ENCODE data around the gene DTD1. TPM values are rescaled to one million over a fixed set of nuclear protein-coding genes. Genes with fewer than 3 reads are reported as not detected.

DTD1 gene
- total RNA-seq, 1 donor from 2014 or later = 38.1 TPM

GRCh38 chr20:18727032-18727508, 139.2 kb downstream of the DTD1 start:
- H3K27ac Mint-ChIP-seq (ENCODE audit: unreplicated experiment) = no peak overlapping the region
- no peak overlapping the region for H3K9ac ChIP-seq (ENCODE audit: low read length)
- FAIRE-seq (no peak), DNase-seq (ENCODE audit: low read depth) (no peak)
- H3K27me3 ChIP-seq (ENCODE audit: insufficient read depth, low read length) = no peaks in the 10 kb centered on the region
- no peak overlapping the region for H3K27ac ChIP-seq (ENCODE audit: low read depth, low read length)
- H3K4me2 ChIP-seq (ENCODE audit: low read length) = no peak overlapping the region
- H3K79me2 ChIP-seq (ENCODE audit: insufficient read depth, low read length) = peaks cover 1% of the 10 kb centered on the region
- TF ChIP-seq CTCF (IDR thresholded peaks at IDR 0.05; ENCODE audit: insufficient read depth, low read depth, low read length) (no peak), EZH2 (IDR thresholded peaks at IDR 0.05; ENCODE audit: insufficient read depth, low read length) (no peak)
- peaks cover 4% of the 10 kb centered on the region for H4K20me1 ChIP-seq (ENCODE audit: insufficient read depth, low read length)
- no peak overlapping the region for H2AFZ ChIP-seq (ENCODE audit: low read depth, low read length)
- H3K36me3 ChIP-seq (ENCODE audit: insufficient read depth, low read length) = no peaks in the 10 kb centered on the region
- no peaks in the 10 kb centered on the region for H3K36me3 Mint-ChIP-seq (ENCODE audit: low read depth, unreplicated experiment)
- no peaks in the 10 kb centered on the region for H3K4me1 ChIP-seq (ENCODE audit: insufficient read depth, low read length)
- no peaks in the 10 kb centered on the region for H3K9me3 Mint-ChIP-seq (ENCODE audit: unreplicated experiment)
- H3K4me3 ChIP-seq (ENCODE audit: insufficient read depth, low read depth, low read length) = no peak overlapping the region
- no peaks in the 10 kb centered on the region for H3K27me3 Mint-ChIP-seq (ENCODE audit: low read depth, unreplicated experiment)
- peaks cover 8% of the 10 kb centered on the region for H3K4me1 Mint-ChIP-seq (ENCODE audit: low read depth, unreplicated experiment)
- no peaks in the 10 kb centered on the region for H3K9me3 ChIP-seq (ENCODE audit: insufficient read depth, low read depth, low read length)
- no peak overlapping the region for H3K4me3 Mint-ChIP-seq (ENCODE audit: unreplicated experiment)

DNA sequence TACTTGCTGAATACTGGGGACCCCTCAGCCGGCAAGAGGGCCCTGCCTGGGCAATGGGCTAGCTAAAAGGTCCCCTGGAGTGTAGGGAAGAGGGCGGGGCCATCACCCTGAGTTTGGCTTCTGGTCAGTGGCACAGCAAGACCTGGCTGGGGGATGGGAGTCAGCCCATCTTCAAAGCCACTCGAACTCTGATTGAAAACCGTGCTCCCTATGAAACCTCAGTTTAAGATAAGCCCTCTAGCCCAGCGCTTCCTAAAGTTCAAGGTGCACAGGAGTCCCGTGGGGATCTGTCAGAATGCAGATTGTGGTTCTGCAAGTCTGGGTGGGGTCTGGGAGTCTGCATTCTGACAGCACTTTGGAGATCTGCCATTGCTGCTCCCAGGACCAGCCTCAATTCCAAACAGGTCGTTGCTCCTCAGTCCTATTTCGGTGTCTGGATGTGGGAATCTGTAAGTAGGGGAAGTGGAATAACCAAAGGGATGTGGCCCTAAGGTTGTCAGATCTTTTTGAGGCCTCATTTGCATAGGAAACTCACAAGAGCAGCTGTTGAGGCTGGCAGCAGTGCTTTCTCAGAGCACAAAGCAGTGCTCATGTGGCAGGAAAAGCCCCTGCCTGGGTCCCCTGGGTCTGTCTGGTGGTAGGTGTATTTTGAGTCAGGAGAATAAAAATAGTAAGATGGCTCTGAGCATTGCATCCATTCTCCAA, 140.5 kb downstream of the DTD1 start:
- Mint-ChIP-seq H3K4me3 (ENCODE audit: unreplicated experiment) (no peak overlapping the region), H3K9me3 (ENCODE audit: unreplicated experiment) (no peaks in the 10 kb centered on the region), H3K4me1 (ENCODE audit: low read depth, unreplicated experiment) (peaks cover 8% of the 10 kb centered on the region), H3K36me3 (ENCODE audit: low read depth, unreplicated experiment) (no peaks in the 10 kb centered on the region), H3K27me3 (ENCODE audit: low read depth, unreplicated experiment) (no peaks in the 10 kb centered on the region), H3K27ac (ENCODE audit: unreplicated experiment) (no peak overlapping the region)
- DNase-seq (ENCODE audit: low read depth) (no peak), FAIRE-seq (no peak)
- H3K9ac ChIP-seq (ENCODE audit: low read length) = no peak overlapping the region
- no peak overlapping the region for H3K4me2 ChIP-seq (ENCODE audit: low read length)
- H3K4me3 ChIP-seq (ENCODE audit: insufficient read depth, low read depth, low read length) = no peak overlapping the region
- no peak overlapping the region for H2AFZ ChIP-seq (ENCODE audit: low read depth, low read length)
- H3K27me3 ChIP-seq (ENCODE audit: insufficient read depth, low read length) = no peaks in the 10 kb centered on the region
- TF ChIP-seq EZH2 (IDR thresholded peaks at IDR 0.05; ENCODE audit: insufficient read depth, low read length) (no peak), CTCF (IDR thresholded peaks at IDR 0.05; ENCODE audit: insufficient read depth, low read depth, low read length) (no peak)
- peaks cover 4% of the 10 kb centered on the region for H4K20me1 ChIP-seq (ENCODE audit: insufficient read depth, low read length)
- H3K36me3 ChIP-seq (ENCODE audit: insufficient read depth, low read length) = no peaks in the 10 kb centered on the region
- H3K27ac ChIP-seq (ENCODE audit: low read depth, low read length) = no peak overlapping the region
- no peaks in the 10 kb centered on the region for H3K4me1 ChIP-seq (ENCODE audit: insufficient read depth, low read length)
- H3K9me3 ChIP-seq (ENCODE audit: insufficient read depth, low read depth, low read length) = no peaks in the 10 kb centered on the region
- H3K79me2 ChIP-seq (ENCODE audit: insufficient read depth, low read length) = no peaks in the 10 kb centered on the region

GRCh38 chr20:18728870-18729224, 141.0 kb downstream of the DTD1 start:
- FAIRE-seq (no peak), DNase-seq (ENCODE audit: low read depth) (no peak)
- H3K4me1 ChIP-seq (ENCODE audit: insufficient read depth, low read length) = no peaks in the 10 kb centered on the region
- Mint-ChIP-seq H3K4me1 (ENCODE audit: low read depth, unreplicated experiment) (peaks cover 8% of the 10 kb centered on the region), H3K27me3 (ENCODE audit: low read depth, unreplicated experiment) (no peaks in the 10 kb centered on the region), H3K4me3 (ENCODE audit: unreplicated experiment) (no peak overlapping the region), H3K9me3 (ENCODE audit: unreplicated experiment) (no peaks in the 10 kb centered on the region), H3K27ac (ENCODE audit: unreplicated experiment) (no peak overlapping the region), H3K36me3 (ENCODE audit: low read depth, unreplicated experiment) (no peaks in the 10 kb centered on the region)
- H3K9ac ChIP-seq (ENCODE audit: low read length) = no peak overlapping the region
- no peak overlapping the region for H3K4me2 ChIP-seq (ENCODE audit: low read length)
- H4K20me1 ChIP-seq (ENCODE audit: insufficient read depth, low read length) = peaks cover 4% of the 10 kb centered on the region
- H3K79me2 ChIP-seq (ENCODE audit: insufficient read depth, low read length) = no peaks in the 10 kb centered on the region
- no peaks in the 10 kb centered on the region for H3K36me3 ChIP-seq (ENCODE audit: insufficient read depth, low read length)
- no peak overlapping the region for H3K4me3 ChIP-seq (ENCODE audit: insufficient read depth, low read depth, low read length)
- no peak overlapping the region for H2AFZ ChIP-seq (ENCODE audit: low read depth, low read length)
- H3K9me3 ChIP-seq (ENCODE audit: insufficient read depth, low read depth, low read length) = no peaks in the 10 kb centered on the region
- H3K27me3 ChIP-seq (ENCODE audit: insufficient read depth, low read length) = no peaks in the 10 kb centered on the region
- no peak overlapping the region for H3K27ac ChIP-seq (ENCODE audit: low read depth, low read length)
- no peak for TF ChIP-seq EZH2 (IDR thresholded peaks at IDR 0.05; ENCODE audit: insufficient read depth, low read length)
- no peak for TF ChIP-seq CTCF (IDR thresholded peaks at IDR 0.05; ENCODE audit: insufficient read depth, low read depth, low read length)

All from astrocyte (in vitro differentiated cells and primary cell).